GM06990 (cell line): Measurements from ENCODE around the gene SLC22A1.

Source experiments
- DNase-seq: peaks from one replicate; pipeline ENCODE4 v3.0.0-alpha.2; 2011; ENCODE audit not compliant: insufficient read length; ENCODE audit errors: extremely low read depth
- H3K27me3 ChIP-seq: replicated peaks from 2 replicates; pipeline ENCODE4 v1.6.0; 2011; ENCODE audit warnings: low read length; ENCODE audit not compliant: control insufficient read depth, insufficient read depth
- H3K36me3 ChIP-seq: 2 replicates; pipeline ENCODE4 v1.5.1; 2011; ENCODE audit warnings: low read length; ENCODE audit not compliant: control insufficient read depth, insufficient read depth
- H3K4me3 ChIP-seq: replicated peaks from 2 replicates; pipeline ENCODE4 v1.5.1; 2011; ENCODE audit warnings: low read depth, mild to moderate bottlenecking, control low read depth, low read length
- TF ChIP-seq, protein P1 (sequence below): IDR thresholded peaks from 2 replicates; pipeline ENCODE4 v1.5.1; 2011; ENCODE audit warnings: low read length, control low read depth, mild to moderate bottlenecking, inconsistent platforms; ENCODE audit not compliant: insufficient read depth, poor library complexity, severe bottlenecking

The SLC22A1 gene

DNA sequence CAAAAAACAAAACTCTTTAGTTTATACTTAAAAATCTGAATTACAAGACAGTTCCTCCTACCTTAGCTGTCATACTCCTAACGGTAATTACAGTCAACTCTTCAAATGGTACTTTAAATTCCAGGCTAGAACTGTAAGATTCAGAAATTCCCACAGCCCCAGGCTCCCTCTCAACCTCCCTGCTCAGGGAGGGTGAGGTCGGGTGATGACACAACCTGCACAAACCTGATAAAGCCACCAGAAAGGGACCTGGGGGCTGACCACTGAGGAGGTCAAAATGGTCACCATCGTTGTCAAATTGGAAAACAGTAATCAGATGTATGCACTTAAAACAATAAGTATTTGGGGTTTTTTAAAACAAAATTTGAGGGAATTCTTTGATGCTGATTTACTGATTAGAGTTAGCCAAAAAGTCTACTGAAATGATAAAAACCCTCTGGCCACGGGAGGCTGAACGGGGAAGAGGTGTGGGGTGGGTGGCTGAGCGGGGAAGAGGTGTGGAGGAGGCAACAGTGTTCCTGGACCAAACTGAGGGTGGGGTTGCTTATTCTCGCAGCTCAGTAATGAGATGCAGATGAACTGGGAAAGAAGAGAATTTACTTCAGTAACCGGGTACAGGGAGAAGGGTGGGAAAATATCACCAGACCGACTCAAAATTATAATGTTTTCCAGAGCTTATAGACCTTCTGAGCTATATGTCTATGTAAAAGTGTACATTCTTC, 52.4 kb downstream of the SLC22A1 start:
- Histone ChIP-seq H3K4me3 (no peak overlapping the region), H3K36me3 (no peaks in the 10 kb centered on the region), H3K27me3 (no peaks in the 10 kb centered on the region)
- no peak for DNase-seq
- TF ChIP-seq, protein P1, sequence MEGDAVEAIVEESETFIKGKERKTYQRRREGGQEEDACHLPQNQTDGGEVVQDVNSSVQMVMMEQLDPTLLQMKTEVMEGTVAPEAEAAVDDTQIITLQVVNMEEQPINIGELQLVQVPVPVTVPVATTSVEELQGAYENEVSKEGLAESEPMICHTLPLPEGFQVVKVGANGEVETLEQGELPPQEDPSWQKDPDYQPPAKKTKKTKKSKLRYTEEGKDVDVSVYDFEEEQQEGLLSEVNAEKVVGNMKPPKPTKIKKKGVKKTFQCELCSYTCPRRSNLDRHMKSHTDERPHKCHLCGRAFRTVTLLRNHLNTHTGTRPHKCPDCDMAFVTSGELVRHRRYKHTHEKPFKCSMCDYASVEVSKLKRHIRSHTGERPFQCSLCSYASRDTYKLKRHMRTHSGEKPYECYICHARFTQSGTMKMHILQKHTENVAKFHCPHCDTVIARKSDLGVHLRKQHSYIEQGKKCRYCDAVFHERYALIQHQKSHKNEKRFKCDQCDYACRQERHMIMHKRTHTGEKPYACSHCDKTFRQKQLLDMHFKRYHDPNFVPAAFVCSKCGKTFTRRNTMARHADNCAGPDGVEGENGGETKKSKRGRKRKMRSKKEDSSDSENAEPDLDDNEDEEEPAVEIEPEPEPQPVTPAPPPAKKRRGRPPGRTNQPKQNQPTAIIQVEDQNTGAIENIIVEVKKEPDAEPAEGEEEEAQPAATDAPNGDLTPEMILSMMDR, result no peak

DNA sequence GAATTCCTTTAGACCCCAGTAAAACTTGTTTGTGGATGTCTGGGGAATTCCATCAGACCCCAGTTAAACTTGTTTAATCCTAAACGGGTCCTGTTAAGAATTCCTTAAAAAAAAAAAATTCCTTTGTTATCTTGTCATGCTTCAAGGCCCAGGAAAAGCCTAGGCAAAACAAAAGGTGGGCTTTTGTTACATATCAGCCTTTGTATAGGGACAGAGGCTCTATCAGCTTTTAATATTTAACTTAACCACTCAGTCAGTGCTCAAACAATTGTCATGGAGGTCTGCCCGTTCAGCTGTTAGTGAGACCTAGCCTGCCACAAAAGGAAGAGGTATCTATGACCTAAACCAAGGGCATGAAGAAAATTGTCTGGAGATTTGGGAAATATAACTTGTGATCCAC, 53.1 kb downstream of the SLC22A1 start:
- TF ChIP-seq, protein P1, result no peak
- H3K4me3 ChIP-seq, result no peak overlapping the region
- DNase-seq, result no peak
- no peaks in the 10 kb centered on the region for H3K27me3 ChIP-seq
- H3K36me3 ChIP-seq, result no peaks in the 10 kb centered on the region

DNA sequence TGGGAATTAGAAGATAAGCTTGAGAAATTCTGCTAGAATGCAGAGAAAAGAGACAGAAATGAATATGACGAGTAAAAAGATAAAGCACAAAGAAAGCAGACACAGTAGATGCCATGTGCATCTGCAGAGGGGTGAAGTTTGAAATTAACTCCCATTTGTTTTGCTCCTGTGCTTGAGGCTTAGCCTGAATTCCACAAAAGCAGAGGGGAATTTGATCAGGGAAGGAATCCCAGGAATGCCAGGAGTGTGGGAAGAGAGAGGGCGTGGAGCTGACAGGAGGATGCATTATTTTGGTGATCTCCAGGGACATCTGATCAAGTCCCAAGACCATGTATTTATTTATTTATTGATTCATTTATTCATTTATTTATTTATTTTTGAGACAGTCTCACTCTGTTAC, 55.6 kb downstream of the SLC22A1 start:
- H3K4me3 ChIP-seq, result no peak overlapping the region
- H3K36me3 ChIP-seq, result no peaks in the 10 kb centered on the region
- TF ChIP-seq, protein P1, result no peak
- DNase-seq, result no peak
- no peaks in the 10 kb centered on the region for H3K27me3 ChIP-seq

DNA sequence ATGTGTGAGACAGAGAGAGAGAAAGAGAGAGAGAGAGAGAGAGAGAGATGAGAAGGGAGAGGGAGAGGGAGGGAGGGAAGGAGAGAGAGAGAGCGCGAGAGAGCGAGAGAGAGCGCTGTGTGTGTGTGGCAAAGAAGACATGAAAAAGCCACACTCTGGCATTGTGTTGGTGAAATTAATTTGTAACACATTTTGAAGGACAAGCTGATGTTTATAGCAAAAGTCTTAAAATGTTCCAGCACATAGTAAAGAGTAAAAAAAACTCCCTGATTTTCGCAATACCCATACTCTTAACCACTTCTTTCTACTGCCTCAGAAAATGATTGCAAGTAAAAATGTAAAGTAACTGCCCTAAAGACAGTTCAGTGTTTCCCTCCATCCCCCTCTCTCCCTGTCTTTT, 56.7 kb downstream of the SLC22A1 start:
- no peaks in the 10 kb centered on the region for H3K27me3 ChIP-seq
- no peaks in the 10 kb centered on the region for H3K36me3 ChIP-seq
- no peak for DNase-seq
- no peak overlapping the region for H3K4me3 ChIP-seq
- TF ChIP-seq, protein P1, result no peak

DNA sequence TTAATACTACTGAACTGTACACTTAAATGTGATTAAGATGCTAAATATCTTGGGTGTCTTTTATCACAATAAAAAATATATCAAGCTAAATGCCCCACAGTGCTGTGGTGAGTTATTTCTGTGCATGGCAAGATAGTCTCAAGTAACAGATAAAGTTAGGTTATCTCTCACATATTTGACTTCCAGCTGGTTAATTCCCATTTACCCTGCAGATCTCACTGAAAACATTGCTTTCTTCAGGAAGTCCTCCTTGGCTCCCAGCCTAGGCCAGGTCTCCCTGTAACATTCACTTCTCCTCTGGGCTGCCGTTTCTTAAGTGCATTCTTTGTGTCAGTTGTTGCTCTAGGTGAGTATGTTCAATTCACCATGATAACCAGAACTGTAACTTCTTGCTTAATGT, 59.1 kb downstream of the SLC22A1 start:
- Histone ChIP-seq H3K36me3 (no peaks in the 10 kb centered on the region), H3K27me3 (no peaks in the 10 kb centered on the region), H3K4me3 (no peak overlapping the region)
- DNase-seq, result no peak
- TF ChIP-seq, protein P1, result no peak

DNA sequence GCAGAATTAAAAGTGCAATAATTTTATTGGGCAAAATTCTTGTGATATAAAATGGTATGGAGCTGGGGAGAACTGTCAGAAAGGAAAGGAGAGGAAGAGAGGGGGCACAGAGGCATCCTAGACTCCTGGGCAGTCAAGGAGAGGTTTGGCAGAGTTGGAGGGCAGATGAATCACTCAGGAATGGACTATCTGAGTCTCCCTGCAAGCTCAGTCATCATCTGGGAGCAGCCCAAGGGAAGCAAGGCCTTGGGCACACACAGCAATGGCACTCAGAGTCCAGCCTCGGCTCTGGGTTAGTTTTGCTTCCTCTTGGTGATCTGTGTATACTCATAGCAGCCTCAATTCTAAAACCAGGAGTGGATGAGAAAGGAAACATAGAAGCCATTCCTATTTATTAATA, 67.2 kb downstream of the SLC22A1 start:
- TF ChIP-seq, protein P1, result no peak

More for the DNA sequence above, 67.2 kb downstream of the SLC22A1 start:
- no peak for DNase-seq
- H3K4me3 ChIP-seq, result no peak overlapping the region
- H3K36me3 ChIP-seq, result no peaks in the 10 kb centered on the region
- H3K27me3 ChIP-seq, result no peaks in the 10 kb centered on the region
